ENCODE measurements around the gene VPS37B.
"Not testable (repeated sequence)": the region's sequence is repeated elsewhere in the genome, so short reads cannot be mapped to it uniquely, and the experiment has no call there.

VPS37B gene

DNA sequence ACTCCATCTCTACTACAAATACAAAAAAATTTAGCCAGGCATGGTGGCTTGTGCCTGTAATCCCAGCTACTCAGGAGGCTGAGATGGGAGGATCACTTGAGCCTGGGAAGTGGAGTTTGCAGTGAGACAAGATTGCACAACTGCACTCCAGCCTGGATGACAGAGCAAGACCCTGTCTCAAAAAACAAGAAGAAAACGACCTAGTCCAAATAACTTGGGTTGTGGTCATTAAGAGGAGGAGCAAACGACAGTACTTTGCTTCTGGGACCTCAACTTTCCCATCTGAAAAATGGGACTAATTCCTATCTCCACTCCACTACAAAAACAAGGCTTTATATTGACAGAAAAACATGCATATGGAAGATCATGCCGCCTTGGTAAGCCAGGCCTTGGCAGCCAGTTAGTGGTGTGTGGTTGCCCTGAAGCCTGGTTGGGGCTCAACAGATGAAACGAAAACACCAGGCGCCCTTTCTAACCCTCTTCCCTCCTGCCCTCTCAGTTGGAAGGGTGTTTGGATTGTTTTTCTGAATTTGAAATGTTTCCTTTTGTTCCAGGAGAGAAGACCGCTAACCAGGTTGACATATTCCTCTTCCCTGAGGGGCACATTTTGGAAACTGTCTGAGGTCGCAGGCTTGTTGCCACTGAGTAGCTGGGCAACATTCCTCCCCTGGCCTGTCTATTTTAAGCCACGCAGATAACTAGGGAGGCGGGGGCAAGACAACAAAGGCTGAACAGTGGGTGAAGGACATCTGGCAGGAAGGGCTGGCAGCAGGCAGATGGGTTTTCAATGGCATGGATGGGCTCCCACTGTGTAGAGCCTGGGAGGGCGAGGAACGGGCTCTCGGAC is 13.7 kb upstream of the VPS37B start:
- POLR2A ChIA-PET: interaction anchor here (0.8 kb wide), 1 partner anchor 11 kb away, joined by 3 read pairs; no protein-coding TSS in a partner anchor
- CTCF ChIA-PET: interaction anchor here (1.2 kb wide), 1 partner anchor 9 kb away, joined by 6 read pairs; no protein-coding TSS in a partner anchor
- TF ChIP-seq, protein P1, sequence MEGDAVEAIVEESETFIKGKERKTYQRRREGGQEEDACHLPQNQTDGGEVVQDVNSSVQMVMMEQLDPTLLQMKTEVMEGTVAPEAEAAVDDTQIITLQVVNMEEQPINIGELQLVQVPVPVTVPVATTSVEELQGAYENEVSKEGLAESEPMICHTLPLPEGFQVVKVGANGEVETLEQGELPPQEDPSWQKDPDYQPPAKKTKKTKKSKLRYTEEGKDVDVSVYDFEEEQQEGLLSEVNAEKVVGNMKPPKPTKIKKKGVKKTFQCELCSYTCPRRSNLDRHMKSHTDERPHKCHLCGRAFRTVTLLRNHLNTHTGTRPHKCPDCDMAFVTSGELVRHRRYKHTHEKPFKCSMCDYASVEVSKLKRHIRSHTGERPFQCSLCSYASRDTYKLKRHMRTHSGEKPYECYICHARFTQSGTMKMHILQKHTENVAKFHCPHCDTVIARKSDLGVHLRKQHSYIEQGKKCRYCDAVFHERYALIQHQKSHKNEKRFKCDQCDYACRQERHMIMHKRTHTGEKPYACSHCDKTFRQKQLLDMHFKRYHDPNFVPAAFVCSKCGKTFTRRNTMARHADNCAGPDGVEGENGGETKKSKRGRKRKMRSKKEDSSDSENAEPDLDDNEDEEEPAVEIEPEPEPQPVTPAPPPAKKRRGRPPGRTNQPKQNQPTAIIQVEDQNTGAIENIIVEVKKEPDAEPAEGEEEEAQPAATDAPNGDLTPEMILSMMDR (IDR thresholded peaks at IDR 0.05; ENCODE audit: insufficient read depth, low read length, missing control alignments): no peak
- no peak for DNase-seq (ENCODE audit: low read depth, low spot score)
- H3K4me3 ChIP-seq (ENCODE audit: low read depth, low read length): no peak overlapping the region

DNA sequence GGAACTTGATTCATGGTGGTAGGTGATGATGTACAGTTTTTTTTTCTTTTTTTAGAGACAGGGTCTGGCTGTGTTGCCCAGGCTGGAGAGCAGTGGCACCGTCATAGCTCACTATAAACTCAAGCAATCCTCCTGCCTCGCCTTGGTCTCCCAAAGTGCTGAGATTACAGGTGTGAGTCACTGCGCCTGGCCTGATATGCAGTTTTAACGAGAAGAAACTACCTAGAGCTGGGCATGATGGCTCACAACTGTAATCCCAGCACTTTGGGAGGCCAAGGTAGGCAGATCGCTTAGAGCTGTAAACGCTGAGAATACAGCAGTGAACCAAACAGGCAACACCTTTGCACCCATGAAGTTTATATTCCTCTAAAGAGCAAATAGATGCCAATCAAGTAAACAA is 13.0 kb upstream of the VPS37B start:
- no peak for DNase-seq (ENCODE audit: low read depth, low spot score)
- TF ChIP-seq, protein P1 (IDR thresholded peaks at IDR 0.05; ENCODE audit: insufficient read depth, low read length, missing control alignments): no peak
- POLR2A ChIA-PET: interaction anchor here (0.8 kb wide), 1 partner anchor 11 kb away, joined by 3 read pairs; no protein-coding TSS in a partner anchor
- CTCF ChIA-PET: interaction anchor here (0.7 to 1.2 kb wide), 2 partner anchors 9 to 12 kb away, joined by 3 to 6 read pairs; no protein-coding TSS in a partner anchor
- no peak overlapping the region for H3K4me3 ChIP-seq (ENCODE audit: low read depth, low read length)

DNA sequence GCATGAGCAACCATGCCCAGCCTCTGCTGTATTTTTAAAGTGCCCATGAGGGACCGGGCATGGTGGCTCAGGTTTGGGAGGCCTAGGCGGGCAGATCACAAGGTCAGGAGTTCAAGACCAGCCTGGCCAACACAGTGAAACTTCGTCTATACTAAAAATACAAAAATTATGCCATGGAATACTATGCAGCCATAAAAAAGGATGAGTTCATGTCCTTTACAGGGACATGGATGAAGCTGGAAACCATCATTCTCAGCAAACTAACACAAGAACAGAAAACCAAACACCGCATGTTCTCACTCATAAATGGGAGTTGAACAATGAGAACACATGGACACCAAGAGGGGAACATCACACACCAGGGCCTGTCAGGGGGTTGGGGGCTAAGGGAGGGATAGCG is 9.3 kb upstream of the VPS37B start:
- DNase-seq (ENCODE audit: low read depth, low spot score); CTCF ChIA-PET; POLR2A ChIA-PET: not testable (repeated sequence)

DNA sequence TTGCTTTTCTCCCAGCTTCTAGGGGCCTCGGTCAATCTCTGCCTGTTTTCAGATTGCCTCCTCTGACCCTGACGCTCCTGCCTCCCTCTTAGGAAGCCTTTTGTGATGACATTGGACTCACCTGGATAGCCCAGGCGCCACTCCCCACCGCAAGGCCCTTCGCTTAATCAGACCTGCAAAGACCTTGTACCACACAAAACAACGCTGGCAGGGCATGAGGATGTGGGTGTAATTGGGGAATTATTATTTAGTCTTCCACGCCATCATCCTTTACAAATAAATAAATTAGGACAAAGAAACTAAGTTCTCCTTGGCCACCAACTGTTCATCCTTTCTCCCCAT is 7.7 kb upstream of the VPS37B start:
- no peak for DNase-seq (ENCODE audit: low read depth, low spot score)
- POLR2A ChIA-PET: interaction anchor here (0.6 kb wide), 1 partner anchor 10 kb away, joined by 3 read pairs; no protein-coding TSS in a partner anchor
- H3K4me3 ChIP-seq (ENCODE audit: low read depth, low read length): no peak overlapping the region
- TF ChIP-seq, protein P1 (IDR thresholded peaks at IDR 0.05; ENCODE audit: insufficient read depth, low read length, missing control alignments): no peak
- CTCF ChIA-PET: no interaction called here

More for the DNA sequence above, 9.3 kb upstream of the VPS37B start:
- not testable (repeated sequence) for H3K4me3 ChIP-seq (ENCODE audit: low read depth, low read length)

DNA sequence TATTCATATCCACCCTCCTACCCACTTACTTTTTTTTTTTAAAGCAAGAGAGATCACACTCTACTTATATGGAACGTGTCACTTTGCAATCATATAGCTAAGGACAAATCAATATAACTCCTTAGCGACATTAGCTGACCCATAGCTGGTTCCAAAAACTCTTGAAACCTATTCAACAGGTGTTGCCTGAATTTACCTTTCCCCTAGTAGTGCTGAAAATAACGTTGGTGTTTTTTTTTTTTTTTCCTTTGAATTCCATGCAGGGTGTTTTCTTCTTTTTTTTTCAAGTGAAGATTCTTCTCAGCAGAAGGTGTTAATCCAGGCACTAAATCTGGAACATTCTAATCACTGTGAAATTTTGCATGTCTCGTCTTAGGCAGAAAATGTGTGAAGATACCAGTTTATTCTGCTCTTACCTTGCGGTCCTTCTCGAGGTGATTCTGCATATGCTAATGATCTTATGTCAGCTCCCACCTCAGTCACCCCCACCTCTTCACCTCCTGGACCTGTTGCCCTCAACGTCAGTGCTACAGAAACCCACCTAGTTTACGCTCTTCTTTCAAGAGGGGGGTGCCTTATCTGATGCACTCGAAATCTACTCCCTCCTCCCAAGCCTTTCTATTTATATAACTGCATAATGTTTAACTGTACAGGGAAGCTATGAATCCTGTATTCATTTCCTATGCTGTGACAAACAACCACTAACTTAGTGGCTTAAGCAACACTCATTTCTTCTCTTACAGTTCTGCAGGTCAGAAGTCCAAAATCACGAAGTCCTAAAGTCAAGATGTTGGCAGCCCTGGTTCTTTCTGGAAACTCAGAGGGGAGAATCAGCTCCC is 7.1 kb upstream of the VPS37B start:
- TF ChIP-seq, protein P1 (IDR thresholded peaks at IDR 0.05; ENCODE audit: insufficient read depth, low read length, missing control alignments): no peak
- POLR2A ChIA-PET: interaction anchor here (0.6 kb wide), 1 partner anchor 9 kb away, joined by 3 read pairs; no protein-coding TSS in a partner anchor
- DNase-seq (ENCODE audit: low read depth, low spot score): no peak
- CTCF ChIA-PET: no interaction called here
- no peak overlapping the region for H3K4me3 ChIP-seq (ENCODE audit: low read depth, low read length)

DNA sequence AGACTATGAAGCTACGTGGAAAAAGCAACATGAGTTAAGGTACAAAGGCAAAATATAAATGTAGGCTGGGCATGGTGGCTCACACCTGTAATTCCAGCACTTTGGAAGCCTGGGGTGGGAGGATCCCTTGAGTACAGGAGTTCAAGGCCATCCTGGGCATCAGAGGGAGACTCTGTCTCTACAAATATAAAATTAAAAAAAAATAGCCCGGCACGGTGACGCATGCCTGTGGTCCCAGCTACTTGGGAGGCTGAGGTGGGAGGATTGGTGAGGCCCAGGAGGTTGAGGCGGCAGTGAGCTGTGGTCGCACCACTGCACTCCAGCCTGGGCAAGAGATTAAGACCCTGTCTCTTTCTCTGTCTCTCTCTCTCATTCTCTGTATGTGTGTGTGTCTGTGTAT is 4.0 kb upstream of the VPS37B start:
- ChIA-PET POLR2A (no interaction called here), CTCF (interaction anchor here (1.5 kb wide), 1 partner anchor 9 kb away, joined by 6 read pairs; no protein-coding TSS in a partner anchor)

More for the DNA sequence above, 4.0 kb upstream of the VPS37B start:
- DNase-seq (ENCODE audit: low read depth, low spot score): no peak
- H3K4me3 ChIP-seq (ENCODE audit: low read depth, low read length): no peak overlapping the region
- TF ChIP-seq, protein P1 (IDR thresholded peaks at IDR 0.05; ENCODE audit: insufficient read depth, low read length, missing control alignments): no peak

Measured in AG04449 (cell line).